Measurements from ENCODE around the gene CNTNAP2. TPM values are rescaled to one million over a fixed set of nuclear protein-coding genes. Genes with fewer than 3 reads are reported as not detected.

Gene CNTNAP2
- total RNA-seq, 2 experiments from 2014 or later: not detected

GRCh38 chr7:147151661-147152060, 1035.1 kb downstream of the CNTNAP2 start:
- intact Hi-C loops (cut with DNase I, micrococcal nuclease): no loop called here
- ATAC-seq (ENCODE audit: poor library complexity) (no peak), DNase-seq (no peak)
- POLR2A ChIA-PET: no interaction called here
- H3K9me3 ChIP-seq (ENCODE audit: control insufficient read depth in 1 of 2, insufficient read depth in 1 of 2, low read length in 2 of 2): peaks cover 0 to 9% of the 10 kb centered on the region in 2 experiments
- H3K4me3 ChIP-seq (ENCODE audit: low read length): no peak overlapping the region
- no peak overlapping the region for H3K27ac ChIP-seq (ENCODE audit: low read depth in 1 of 2, low read length in 2 of 2)
- no peak for TF ChIP-seq CTCF (IDR thresholded peaks at IDR 0.05)
- Mint-ChIP-seq H3K27me3 (no peaks in the 10 kb centered on the region), H3K4me1 (ENCODE audit: low read depth) (no peaks in the 10 kb centered on the region), H3K4me3 (no peak overlapping the region), H3K9me3 (peaks cover 9% of the 10 kb centered on the region), H3K36me3 (ENCODE audit: low read depth) (no peaks in the 10 kb centered on the region), H3K27ac (no peak overlapping the region)
- H3K4me1 ChIP-seq (ENCODE audit: insufficient read depth, low read length): no peaks in the 10 kb centered on the region
- H3K27me3 ChIP-seq (ENCODE audit: control insufficient read depth in 1 of 2, insufficient read depth in 2 of 2, low read length in 2 of 2): no peaks in the 10 kb centered on the region
- no peaks in the 10 kb centered on the region for H3K36me3 ChIP-seq (ENCODE audit: insufficient read depth, low read length)
- CTCF ChIA-PET: no interaction called here

- Histone ChIP-seq H3K27me3 (ENCODE audit: control insufficient read depth in 1 of 2, insufficient read depth in 2 of 2, low read length in 2 of 2) (no peaks in the 10 kb centered on the region), H3K27ac (ENCODE audit: low read depth in 1 of 2, low read length in 2 of 2) (no peak overlapping the region), H3K9me3 (ENCODE audit: control insufficient read depth in 1 of 2, insufficient read depth in 1 of 2, low read length in 2 of 2) (peaks cover 0 to 4% of the 10 kb centered on the region in 2 experiments), H3K4me1 (ENCODE audit: insufficient read depth, low read length) (no peaks in the 10 kb centered on the region), H3K4me3 (ENCODE audit: low read length) (no peak overlapping the region), H3K36me3 (ENCODE audit: insufficient read depth, low read length) (no peaks in the 10 kb centered on the region)
- Mint-ChIP-seq H3K27me3 (no peaks in the 10 kb centered on the region), H3K4me3 (no peak overlapping the region), H3K27ac (no peak overlapping the region), H3K9me3 (peaks cover 9% of the 10 kb centered on the region), H3K36me3 (ENCODE audit: low read depth) (no peaks in the 10 kb centered on the region), H3K4me1 (ENCODE audit: low read depth) (no peaks in the 10 kb centered on the region)
- ATAC-seq (ENCODE audit: poor library complexity) (no peak), DNase-seq (no peak)
- intact Hi-C loops (cut with DNase I, micrococcal nuclease): no loop called here
- CTCF ChIA-PET: interaction anchor here (0.9 kb wide), 1 partner anchor 9 kb away, joined by 3 read pairs; no protein-coding TSS in a partner anchor
- no peak for TF ChIP-seq CTCF (IDR thresholded peaks at IDR 0.05)
- POLR2A ChIA-PET: no interaction called here
These were observed 1037.0 kb downstream of the CNTNAP2 start for GRCh38 chr7:147153571-147153970.

GRCh38 chr7:147161405-147161804, 1044.8 kb downstream of the CNTNAP2 start:
- intact Hi-C loops (cut with DNase I, micrococcal nuclease): no loop called here
- ATAC-seq (ENCODE audit: poor library complexity): no peak
- peaks cover 6% of the 10 kb centered on the region for H3K9me3 Mint-ChIP-seq
- H3K27me3 Mint-ChIP-seq: no peaks in the 10 kb centered on the region
- no peak overlapping the region for H3K4me3 Mint-ChIP-seq
- no peak for DNase-seq
- Histone ChIP-seq H3K4me3 (ENCODE audit: low read length) (no peak overlapping the region), H3K36me3 (ENCODE audit: insufficient read depth, low read length) (no peaks in the 10 kb centered on the region), H3K9me3 (ENCODE audit: control insufficient read depth in 1 of 2, insufficient read depth in 1 of 2, low read length in 2 of 2) (no peaks in the 10 kb centered on the region), H3K4me1 (ENCODE audit: insufficient read depth, low read length) (no peaks in the 10 kb centered on the region), H3K27ac (ENCODE audit: low read depth in 1 of 2, low read length in 2 of 2) (no peak overlapping the region), H3K27me3 (ENCODE audit: control insufficient read depth in 1 of 2, insufficient read depth in 2 of 2, low read length in 2 of 2) (no peaks in the 10 kb centered on the region)
- H3K36me3 Mint-ChIP-seq (ENCODE audit: low read depth): no peaks in the 10 kb centered on the region
- CTCF ChIA-PET: no interaction called here
- H3K4me1 Mint-ChIP-seq (ENCODE audit: low read depth): no peaks in the 10 kb centered on the region
- TF ChIP-seq CTCF (IDR thresholded peaks at IDR 0.05): no peak
- no peak overlapping the region for H3K27ac Mint-ChIP-seq
- POLR2A ChIA-PET: no interaction called here

Data from CD4-positive, alpha-beta T cell (primary cell).